ENCODE data around the gene PCGF3. TPM values are rescaled to one million over a fixed set of nuclear protein-coding genes. Genes with fewer than 3 reads are reported as not detected.

PCGF3 gene
- total RNA-seq, 1 experiment from 2014 or later, result 66.3 TPM

DNA sequence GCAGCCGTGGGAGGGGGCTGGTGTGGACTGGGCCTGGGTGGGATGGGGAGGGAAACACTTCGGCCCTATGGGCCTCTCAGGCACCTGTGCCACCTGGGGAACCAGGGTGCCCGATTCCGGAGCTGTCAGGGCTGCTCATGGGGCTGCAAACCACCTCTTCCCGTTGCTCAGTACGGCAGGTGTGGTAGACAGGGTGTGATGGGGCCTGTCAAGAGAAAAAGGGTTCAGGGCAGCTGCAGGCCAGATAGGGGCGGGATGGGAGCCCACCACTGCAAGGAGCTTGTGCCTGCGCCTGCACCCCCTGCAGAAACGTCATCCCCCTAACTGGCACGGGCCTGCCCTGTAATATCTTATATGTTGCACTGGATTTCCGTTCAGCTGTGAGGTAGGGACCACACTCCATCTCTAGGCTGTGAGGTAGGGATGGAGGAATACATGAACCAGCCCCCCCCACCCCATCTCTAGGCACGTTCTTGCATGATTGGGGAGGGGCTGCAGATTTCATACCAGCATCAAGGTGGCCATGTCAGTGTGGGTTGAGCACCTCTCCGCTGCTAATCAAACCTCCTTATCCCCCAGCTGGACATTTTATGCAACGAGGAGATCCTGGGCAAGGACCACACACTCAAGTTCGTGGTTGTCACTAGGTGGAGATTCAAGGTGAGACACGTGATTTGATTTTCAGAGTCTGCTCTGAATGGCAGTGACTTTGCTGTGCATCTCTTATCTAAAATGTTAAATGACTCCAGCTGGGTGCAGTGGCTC is 59.0 kb downstream of the PCGF3 start:
- CTCF ChIA-PET, result no interaction called here
- RAD21 ChIA-PET (ENCODE audit: low non-redundant PET in 1 of 2, low total read pairs in 2 of 2, uncharacterized antibody in 2 of 2, unreplicated experiment in 2 of 2), result no interaction called here
- Histone ChIP-seq H3K27ac (ENCODE audit: low read depth, low read length) (no peak overlapping the region), H3K9ac (ENCODE audit: low read length) (no peak overlapping the region), H4K20me1 (ENCODE audit: insufficient read depth) (no peaks in the 10 kb centered on the region; the same call in 1 of the 2 replicates), H3K79me2 (ENCODE audit: insufficient read depth, low read length) (peaks cover 9% of the 10 kb centered on the region; the same call in 1 of the 2 replicates), H3K4me2 (ENCODE audit: low read length) (no peak overlapping the region), H3K9me2 (ENCODE audit: insufficient read depth) (no peaks in the 10 kb centered on the region), H3K36me3 (ENCODE audit: control insufficient read depth in 1 of 2, insufficient read depth in 2 of 2, low read length in 2 of 2) (peaks cover 26 to 34% of the 10 kb centered on the region in 2 experiments; a peak in 3 of 4 replicates), H3K4me1 (ENCODE audit: control insufficient read depth in 1 of 2, insufficient read depth in 2 of 2, low read length in 2 of 2) (no peaks in the 10 kb centered on the region; a peak in 1 of 4 replicates), H2AFZ (ENCODE audit: low read depth, low read length, poor library complexity, severe bottlenecking) (no peak overlapping the region), H3K9me3 (ENCODE audit: control insufficient read depth in 1 of 2, insufficient read depth in 1 of 2, low read depth in 1 of 2, low read length in 2 of 2) (no peaks in the 10 kb centered on the region), H3K27me3 (ENCODE audit: insufficient read depth, low read length) (no peaks in the 10 kb centered on the region), H3K4me3 (replicated peaks in 1 of 2; ENCODE audit: low read depth in 1 of 2, low read length in 2 of 2) (no peak overlapping the region)
- no peak for TF ChIP-seq CTCF (IDR thresholded peaks at IDR 0.05 in 2 of 3, conservative IDR thresholded peaks at IDR 0.05 in 1 of 3; ENCODE audit: borderline replicate concordance in 1 of 3, insufficient read depth in 1 of 3, low read depth in 2 of 3, low read length in 2 of 3)
- 0 out of 2 replicates have a peak, but pooled peaks have one; percentile 19 for TF ChIP-seq SIN3A (IDR thresholded peaks at IDR 0.05; ENCODE audit: low read depth)
- TF ChIP-seq CBX3 (IDR thresholded peaks at IDR 0.05; ENCODE audit: low read depth), result no peak
- no peak for TF ChIP-seq POLR2A (IDR thresholded peaks at IDR 0.05; ENCODE audit: borderline replicate concordance, extremely low read depth, insufficient read depth, insufficient read length)
- TF ChIP-seq SRF (IDR thresholded peaks at IDR 0.05; ENCODE audit: low read depth), result no peak
- TF ChIP-seq YY1 (IDR thresholded peaks at IDR 0.05; ENCODE audit: extremely low read depth, insufficient replicate concordance, low read depth, low read length), result no peak
- TF ChIP-seq, protein P1, sequence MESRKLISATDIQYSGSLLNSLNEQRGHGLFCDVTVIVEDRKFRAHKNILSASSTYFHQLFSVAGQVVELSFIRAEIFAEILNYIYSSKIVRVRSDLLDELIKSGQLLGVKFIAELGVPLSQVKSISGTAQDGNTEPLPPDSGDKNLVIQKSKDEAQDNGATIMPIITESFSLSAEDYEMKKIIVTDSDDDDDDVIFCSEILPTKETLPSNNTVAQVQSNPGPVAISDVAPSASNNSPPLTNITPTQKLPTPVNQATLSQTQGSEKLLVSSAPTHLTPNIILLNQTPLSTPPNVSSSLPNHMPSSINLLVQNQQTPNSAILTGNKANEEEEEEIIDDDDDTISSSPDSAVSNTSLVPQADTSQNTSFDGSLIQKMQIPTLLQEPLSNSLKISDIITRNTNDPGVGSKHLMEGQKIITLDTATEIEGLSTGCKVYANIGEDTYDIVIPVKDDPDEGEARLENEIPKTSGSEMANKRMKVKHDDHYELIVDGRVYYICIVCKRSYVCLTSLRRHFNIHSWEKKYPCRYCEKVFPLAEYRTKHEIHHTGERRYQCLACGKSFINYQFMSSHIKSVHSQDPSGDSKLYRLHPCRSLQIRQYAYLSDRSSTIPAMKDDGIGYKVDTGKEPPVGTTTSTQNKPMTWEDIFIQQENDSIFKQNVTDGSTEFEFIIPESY (IDR thresholded peaks at IDR 0.05; ENCODE audit: extremely low read depth, insufficient replicate concordance, low read length), result no peak
- TF ChIP-seq JUND (IDR thresholded peaks at IDR 0.05), result 0 out of 2 replicates have a peak, but pooled peaks have one; percentile 13
- TF ChIP-seq EZH2phosphoT487 (IDR thresholded peaks at IDR 0.05; ENCODE audit: borderline replicate concordance), result no peak
- POLR2A ChIA-PET, result no interaction called here
- DNase-seq (ENCODE audit: low read depth, low spot score) (no peak), ATAC-seq (no peak)
- intact Hi-C loops (cut with micrococcal nuclease), result loop anchor here (10.0 kb wide), 1 partner anchor 220 kb away; the partner anchor contains the start of gene IDUA
- no TSS peak for BruUV-seq (replicated peaks)
